B cell (primary cell): ENCODE results near the gene PLAAT4.

ENCODE experiments used
- CTCF ChIP-seq: fragments of 200-600 bp; IDR thresholded peaks from one replicate; pipeline ENCODE4 v1.8.0; 2022; ENCODE audit warnings: antibody characterized with exemption, mild to moderate bottlenecking
- EZH2 ChIP-seq: IDR thresholded peaks from 2 replicates; pipeline ENCODE4 v1.6.1; 2012; ENCODE audit warnings: borderline replicate concordance, low read depth, mild to moderate bottlenecking, moderate library complexity, low read length; ENCODE audit not compliant: insufficient read depth, poor library complexity, severe bottlenecking

- TF ChIP-seq CTCF, result no peak
- no peak for TF ChIP-seq EZH2
Observed at GRCh38 chr11:63504054-63504453, 32.6 kb upstream of the PLAAT4 start.
